Measurements from ENCODE around the gene IL1RAPL2.
A peak's percentile ranks its signal among the peaks of the same experiment; 100 is the strongest.

IL1RAPL2 gene

DNA sequence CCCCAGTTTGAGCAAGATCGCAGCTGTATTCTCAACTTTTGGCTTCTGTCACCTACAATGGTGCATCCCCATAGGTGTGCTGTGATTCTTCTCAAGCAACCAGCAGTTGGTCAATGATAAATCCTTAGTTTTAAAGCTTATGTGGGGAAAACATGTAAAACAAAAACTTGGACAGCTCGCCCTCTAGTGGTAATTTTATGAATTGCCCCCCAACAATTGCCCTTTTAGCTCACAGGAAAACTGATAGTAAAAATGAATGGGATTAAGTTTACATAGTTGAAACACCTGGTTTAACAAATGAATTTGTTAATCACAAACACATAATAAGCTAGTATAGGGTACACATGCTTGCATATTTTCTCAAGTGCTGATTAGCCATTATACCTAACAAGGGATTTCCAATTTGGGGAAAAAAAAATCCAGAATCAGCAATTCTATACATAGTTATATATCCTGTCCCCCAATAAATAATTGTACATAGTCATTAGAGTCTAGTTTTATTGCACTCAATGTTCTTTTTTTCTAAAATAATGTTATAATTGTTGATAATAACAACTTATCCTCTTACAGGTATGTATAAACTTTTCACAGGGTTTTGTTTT, 624.4 kb downstream of the IL1RAPL2 start:
- DNase-seq (ENCODE audit: low spot score) = peak; percentile 7

GRCh38 chrX:105191878-105192277, 625.9 kb downstream of the IL1RAPL2 start:
- TF ChIP-seq CTCF (IDR thresholded peaks at IDR 0.05; ENCODE audit: extremely low read depth, missing control alignments) = no peak
- DNase-seq (ENCODE audit: low spot score) = no peak

More for the DNA sequence above, 624.4 kb downstream of the IL1RAPL2 start:
- TF ChIP-seq CTCF (IDR thresholded peaks at IDR 0.05; ENCODE audit: extremely low read depth, missing control alignments) = peak; percentile 23

- no peak for TF ChIP-seq CTCF (IDR thresholded peaks at IDR 0.05; ENCODE audit: extremely low read depth, missing control alignments)
- DNase-seq (ENCODE audit: low spot score) = no peak
These were observed 643.4 kb downstream of the IL1RAPL2 start for GRCh38 chrX:105209406-105209805.

DNA sequence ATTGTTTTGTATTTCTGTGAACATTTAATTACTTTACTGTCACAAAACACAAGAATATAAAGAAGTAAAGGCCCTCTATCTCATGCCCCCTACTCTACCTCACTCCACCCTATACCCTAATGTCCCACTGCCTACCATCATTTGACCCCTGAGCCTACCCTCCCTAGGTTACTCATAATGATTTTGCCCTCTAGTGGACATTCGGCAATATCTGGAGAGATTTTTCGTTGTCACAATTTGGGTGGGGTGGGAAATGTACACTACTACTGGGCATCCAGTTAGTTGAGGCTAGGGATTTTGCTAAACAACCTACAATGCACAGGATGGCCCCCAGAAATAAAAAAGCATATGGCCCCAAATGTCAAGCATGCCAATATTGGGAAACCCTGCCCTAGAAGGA, 644.3 kb downstream of the IL1RAPL2 start:
- DNase-seq (ENCODE audit: low spot score) = no peak
- TF ChIP-seq CTCF (IDR thresholded peaks at IDR 0.05; ENCODE audit: extremely low read depth, missing control alignments) = no peak

- no peak for TF ChIP-seq CTCF (IDR thresholded peaks at IDR 0.05; ENCODE audit: extremely low read depth, missing control alignments)
- DNase-seq (ENCODE audit: low spot score) = no peak
These were observed 645.1 kb downstream of the IL1RAPL2 start for GRCh38 chrX:105211066-105211575.

GRCh38 chrX:105219454-105220401, 653.7 kb downstream of the IL1RAPL2 start:
- no peak for DNase-seq (ENCODE audit: low spot score)
- no peak for TF ChIP-seq CTCF (IDR thresholded peaks at IDR 0.05; ENCODE audit: extremely low read depth, missing control alignments)

- TF ChIP-seq CTCF (IDR thresholded peaks at IDR 0.05; ENCODE audit: extremely low read depth, missing control alignments) = no peak
- no peak for DNase-seq (ENCODE audit: low spot score)
These were observed 654.6 kb downstream of the IL1RAPL2 start, which contains the start of gene TEX13A for GRCh38 chrX:105220636-105221035. Gene TEX13A, minus strand, starts transcription at chrX:105220694. Its CDS starts 297 bp downstream, at chrX:105220397.
